AG09319 (cell line): ENCODE results near the gene LCK.
"Not testable (repeated sequence)": the region's sequence is repeated elsewhere in the genome, so short reads cannot be mapped to it uniquely, and the experiment has no call there.

Experiments used
- DNase-seq: peaks from one replicate; pipeline ENCODE4 v3.0.0-alpha.2; 2010; ENCODE audit warnings: low read depth; ENCODE audit errors: extremely low read depth
- TF ChIP-seq, protein P1 (sequence below): IDR thresholded peaks from 2 replicates; pipeline ENCODE4 v1.5.1; 2011; ENCODE audit warnings: low read depth, mild to moderate bottlenecking, inconsistent platforms, low read length, moderate library complexity

Gene LCK

DNA sequence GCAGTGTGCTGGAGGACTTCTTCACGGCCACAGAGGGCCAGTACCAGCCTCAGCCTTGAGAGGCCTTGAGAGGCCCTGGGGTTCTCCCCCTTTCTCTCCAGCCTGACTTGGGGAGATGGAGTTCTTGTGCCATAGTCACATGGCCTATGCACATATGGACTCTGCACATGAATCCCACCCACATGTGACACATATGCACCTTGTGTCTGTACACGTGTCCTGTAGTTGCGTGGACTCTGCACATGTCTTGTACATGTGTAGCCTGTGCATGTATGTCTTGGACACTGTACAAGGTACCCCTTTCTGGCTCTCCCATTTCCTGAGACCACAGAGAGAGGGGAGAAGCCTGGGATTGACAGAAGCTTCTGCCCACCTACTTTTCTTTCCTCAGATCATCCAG, 34.6 kb downstream of the LCK start:
- no peak for DNase-seq
- TF ChIP-seq, protein P1, sequence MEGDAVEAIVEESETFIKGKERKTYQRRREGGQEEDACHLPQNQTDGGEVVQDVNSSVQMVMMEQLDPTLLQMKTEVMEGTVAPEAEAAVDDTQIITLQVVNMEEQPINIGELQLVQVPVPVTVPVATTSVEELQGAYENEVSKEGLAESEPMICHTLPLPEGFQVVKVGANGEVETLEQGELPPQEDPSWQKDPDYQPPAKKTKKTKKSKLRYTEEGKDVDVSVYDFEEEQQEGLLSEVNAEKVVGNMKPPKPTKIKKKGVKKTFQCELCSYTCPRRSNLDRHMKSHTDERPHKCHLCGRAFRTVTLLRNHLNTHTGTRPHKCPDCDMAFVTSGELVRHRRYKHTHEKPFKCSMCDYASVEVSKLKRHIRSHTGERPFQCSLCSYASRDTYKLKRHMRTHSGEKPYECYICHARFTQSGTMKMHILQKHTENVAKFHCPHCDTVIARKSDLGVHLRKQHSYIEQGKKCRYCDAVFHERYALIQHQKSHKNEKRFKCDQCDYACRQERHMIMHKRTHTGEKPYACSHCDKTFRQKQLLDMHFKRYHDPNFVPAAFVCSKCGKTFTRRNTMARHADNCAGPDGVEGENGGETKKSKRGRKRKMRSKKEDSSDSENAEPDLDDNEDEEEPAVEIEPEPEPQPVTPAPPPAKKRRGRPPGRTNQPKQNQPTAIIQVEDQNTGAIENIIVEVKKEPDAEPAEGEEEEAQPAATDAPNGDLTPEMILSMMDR: no peak

DNA sequence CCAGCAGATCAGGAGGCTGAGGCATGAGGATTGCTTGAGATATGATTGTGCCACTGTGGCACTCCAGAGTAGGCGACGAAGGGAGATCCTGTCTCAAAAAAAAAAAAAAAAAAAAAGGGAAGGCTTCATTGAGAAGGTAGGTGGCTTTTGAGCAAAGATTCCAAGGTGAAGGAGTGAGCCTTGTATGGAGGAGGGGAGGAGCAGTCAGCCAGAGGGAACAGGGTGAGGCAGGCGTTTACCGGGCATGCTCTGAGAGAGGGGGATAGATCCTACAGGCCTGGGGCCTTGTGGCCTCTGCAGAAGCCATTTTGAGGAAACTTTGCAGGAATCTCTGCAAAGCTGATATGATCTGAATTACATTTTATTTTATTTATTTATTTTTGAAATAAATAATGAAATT, 35.7 kb downstream of the LCK start:
- DNase-seq: no peak
- TF ChIP-seq, protein P1: no peak

DNA sequence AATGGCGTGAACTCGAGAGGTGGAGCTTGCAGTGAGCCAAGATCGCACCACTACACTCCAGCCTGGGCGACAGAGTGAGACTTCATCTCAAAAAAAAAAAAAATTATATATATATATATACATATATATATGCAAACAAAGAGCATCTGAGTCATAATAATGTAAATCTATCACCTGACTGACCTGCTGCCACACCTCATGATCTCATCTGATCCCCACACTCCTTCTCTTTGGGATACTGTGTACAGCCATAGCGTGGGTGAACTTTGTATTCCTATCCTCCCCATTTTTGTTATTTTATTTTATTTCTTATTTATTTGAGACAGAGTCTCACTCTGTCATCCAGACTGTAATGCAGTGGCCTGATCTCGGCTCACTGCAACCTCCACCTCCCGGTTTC, 38.2 kb downstream of the LCK start:
- TF ChIP-seq, protein P1: no peak

DNA sequence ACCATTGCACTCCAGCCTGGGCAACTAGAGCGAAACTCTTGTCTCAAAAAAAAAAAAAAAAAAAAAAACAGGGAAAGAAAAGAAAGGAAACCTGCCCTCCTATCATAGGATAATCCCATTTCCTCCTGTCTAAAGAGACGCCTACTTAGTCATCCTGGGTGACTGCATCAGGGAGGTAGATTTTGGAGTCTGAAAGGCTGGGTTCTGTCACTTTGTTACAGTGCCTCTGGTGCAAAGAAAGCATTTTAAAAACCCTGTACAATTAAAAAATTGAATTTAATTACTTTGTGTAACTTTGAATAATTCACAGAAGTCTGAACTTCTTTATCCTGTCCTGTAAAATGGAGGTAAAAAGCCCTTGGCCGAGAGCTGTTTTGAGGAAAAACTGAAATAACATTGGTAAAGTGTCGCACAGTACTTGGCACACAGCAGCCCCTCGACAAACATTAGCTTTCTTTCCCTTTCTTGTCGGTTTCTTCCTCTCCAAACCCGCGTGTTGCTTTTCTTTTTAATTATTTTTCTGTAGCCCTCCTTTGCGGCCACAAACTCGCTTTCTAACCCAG, 40.2 kb downstream of the LCK start:
- TF ChIP-seq, protein P1: no peak
- no peak for DNase-seq

More for the DNA sequence above, 38.2 kb downstream of the LCK start:
- no peak for DNase-seq

DNA sequence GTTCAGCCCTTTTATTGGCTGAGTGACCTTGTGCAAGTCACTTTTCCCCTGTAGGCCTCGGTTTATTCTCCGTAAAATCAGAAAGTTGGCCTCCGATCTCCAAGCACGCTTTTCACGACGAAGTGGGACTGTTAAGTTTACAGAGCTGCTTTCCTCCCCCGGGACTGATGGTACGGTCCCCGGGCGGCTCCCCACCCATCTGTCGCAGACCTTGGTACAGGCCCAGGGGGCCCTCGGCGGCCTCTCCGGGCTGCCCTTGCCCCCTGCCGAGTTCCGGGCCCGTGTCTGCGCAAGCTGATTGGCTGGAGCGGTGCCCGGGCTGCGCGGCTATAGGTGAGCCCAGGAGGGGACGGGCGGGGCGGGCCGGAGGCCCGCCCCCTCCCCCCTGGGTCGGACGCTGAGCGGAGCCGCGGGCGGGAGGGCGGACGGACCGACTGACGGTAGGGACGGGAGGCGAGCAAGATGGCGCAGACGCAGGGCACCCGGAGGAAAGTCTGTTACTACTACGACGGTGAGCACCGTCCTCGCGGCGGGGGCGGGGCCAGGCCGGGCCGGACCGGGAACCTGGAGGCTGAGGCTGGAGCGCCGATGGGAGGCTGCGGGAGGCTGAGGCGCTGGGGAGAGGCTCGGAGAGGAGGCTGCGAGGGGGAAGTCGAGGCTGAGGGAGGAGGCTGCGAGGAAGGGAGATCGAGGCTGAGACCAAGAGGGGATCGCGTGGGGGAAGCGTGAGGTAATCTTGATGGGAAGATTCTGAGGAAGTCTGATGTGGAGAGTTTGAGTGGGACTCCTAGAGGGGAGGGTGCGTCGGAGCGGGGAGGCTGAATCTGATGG, 40.9 kb downstream of the LCK start, which contains the start of gene HDAC1:
Gene HDAC1, plus strand, starts transcription at position 376 of the 831 bp plus-strand sequence. Its CDS starts 87 bp downstream, at position 463.
- DNase-seq: peak; percentile 80
- TF ChIP-seq, protein P1: no peak

DNA sequence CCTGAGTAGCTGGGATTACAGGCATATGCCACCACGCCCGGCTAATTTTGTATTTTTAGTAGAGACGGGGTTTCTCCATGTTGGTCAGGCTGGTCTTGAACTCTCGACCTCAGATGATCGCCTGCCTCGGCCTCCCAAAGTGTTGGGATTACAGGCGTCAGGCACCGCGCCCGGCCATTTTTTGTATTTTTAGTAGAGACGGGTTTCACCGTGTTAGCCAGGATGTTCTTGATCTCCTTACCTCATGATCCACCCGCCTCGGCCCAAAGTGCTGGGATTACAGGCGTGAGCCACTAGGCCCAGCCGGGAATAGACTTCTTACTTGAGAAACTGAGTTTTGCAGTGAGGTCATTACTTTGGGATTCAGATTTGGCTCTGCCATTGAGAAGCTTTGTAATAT, 47.1 kb downstream of the LCK start:
- not testable (repeated sequence) for DNase-seq

DNA sequence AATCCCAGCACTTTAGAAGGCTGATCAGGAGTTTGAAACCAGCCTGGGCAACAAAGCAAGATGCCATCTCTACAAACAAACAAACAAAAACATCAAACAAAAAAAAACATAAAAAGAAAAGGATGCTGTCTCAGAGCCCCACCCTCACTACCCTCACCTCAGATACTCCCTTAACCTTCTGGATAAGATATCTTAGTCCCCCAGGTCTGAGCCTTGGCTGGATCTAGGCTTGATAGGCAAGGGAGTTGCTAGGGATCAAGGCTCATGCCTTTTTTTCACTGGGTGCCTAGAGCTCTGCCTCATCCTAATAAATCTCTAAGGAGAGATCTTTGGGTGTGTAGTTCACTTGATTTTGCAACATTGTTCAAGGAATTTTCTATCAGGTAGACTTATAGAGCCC, 48.3 kb downstream of the LCK start:
- no peak for DNase-seq
- TF ChIP-seq, protein P1: no peak

DNA sequence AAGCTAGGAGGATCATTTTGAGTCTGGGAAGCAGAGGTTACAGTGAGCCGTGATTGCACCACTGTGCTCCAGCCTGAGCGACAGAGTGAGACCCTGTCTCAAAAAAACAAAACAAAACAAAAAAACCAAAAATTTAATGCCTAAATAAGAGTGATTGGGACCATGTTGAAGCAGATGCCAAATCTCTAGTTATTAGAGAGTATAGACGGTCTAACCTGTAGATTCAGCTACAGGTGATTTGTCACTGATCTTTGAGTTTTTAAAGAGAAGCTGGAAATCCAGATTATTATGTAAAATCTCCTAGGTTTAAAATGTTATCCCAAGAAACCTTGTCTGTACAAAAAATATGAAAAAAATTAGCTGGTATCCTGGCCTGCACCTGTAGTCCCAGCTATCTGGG, 52.3 kb downstream of the LCK start:
- TF ChIP-seq, protein P1: no peak
- no peak for DNase-seq
